Brain microvascular endothelial cell (primary cell): Measurements from ENCODE around the gene UBAP1.

Experiments used
- DNase-seq: peaks from one replicate; pipeline ENCODE4 v3.0.0-alpha.2; 2020
- H3K27ac ChIP-seq: fragments of 250-450 bp; sonication (Bioruptor Pico); 2 replicates; pipeline ENCODE4 v1.5.1; 2020; ENCODE audit warnings: mild to moderate bottlenecking, moderate library complexity
- H3K27me3 ChIP-seq: fragments of 250-450 bp; sonication (Bioruptor Pico); replicated peaks from 2 replicates; pipeline ENCODE4 v1.5.1; 2020; ENCODE audit warnings: mild to moderate bottlenecking
- H3K36me3 ChIP-seq: fragments of 250-450 bp; sonication (Bioruptor Pico); replicated peaks from 2 replicates; pipeline ENCODE4 v1.5.1; 2020; ENCODE audit warnings: mild to moderate bottlenecking
- H3K4me3 ChIP-seq: 2 replicates; pipeline ENCODE4 v1.5.1; 2011; ENCODE audit warnings: low read depth, mild to moderate bottlenecking, control low read depth, low read length, moderate library complexity
- CTCF ChIP-seq: IDR thresholded peaks from 2 replicates; pipeline ENCODE4 v1.5.1; 2011; ENCODE audit warnings: low read depth, mild to moderate bottlenecking, moderate library complexity, low read length, control low read depth, inconsistent platforms; ENCODE audit errors: missing control alignments
- in situ Hi-C: cut with HindIII; loops from 2 replicates; pipeline ENCODE4 v1.10.0; 2017; ENCODE audit warnings: low sequenced_read_pairs, low pct_ligation_motif_present

UBAP1 gene

GRCh38 chr9:34157898-34158297, 20.9 kb upstream of the UBAP1 start:
- DNase-seq: no peak
- no peak for TF ChIP-seq CTCF
- no peaks in the 10 kb centered on the region for H3K36me3 ChIP-seq
- no peaks in the 10 kb centered on the region for H3K27me3 ChIP-seq
- H3K27ac ChIP-seq: no peak overlapping the region
- no peak overlapping the region for H3K4me3 ChIP-seq
- in situ Hi-C loops: no loop called here

- H3K27me3 ChIP-seq: no peaks in the 10 kb centered on the region
- in situ Hi-C loops: no loop called here
- no peak overlapping the region for H3K4me3 ChIP-seq
- peak; percentile 69 for DNase-seq
- no peaks in the 10 kb centered on the region for H3K36me3 ChIP-seq
- H3K27ac ChIP-seq: no peak overlapping the region
- no peak for TF ChIP-seq CTCF
Observed at GRCh38 chr9:34158362-34158869, 20.4 kb upstream of the UBAP1 start.

- DNase-seq: no peak
- in situ Hi-C loops: no loop called here
- TF ChIP-seq CTCF: no peak
Observed at GRCh38 chr9:34163434-34163833, 15.4 kb upstream of the UBAP1 start.

GRCh38 chr9:34169125-34169524, 9.7 kb upstream of the UBAP1 start:
- in situ Hi-C loops: no loop called here
- H3K36me3 ChIP-seq: no peaks in the 10 kb centered on the region

More at GRCh38 chr9:34163434-34163833, 15.4 kb upstream of the UBAP1 start:
- Histone ChIP-seq H3K27me3 (no peaks in the 10 kb centered on the region), H3K27ac (no peak overlapping the region), H3K4me3 (no peak overlapping the region), H3K36me3 (no peaks in the 10 kb centered on the region)

GRCh38 chr9:34170237-34170991, 8.4 kb upstream of the UBAP1 start:
- TF ChIP-seq CTCF: no peak
- Histone ChIP-seq H3K27me3 (no peaks in the 10 kb centered on the region), H3K36me3 (no peaks in the 10 kb centered on the region), H3K27ac (no peak overlapping the region), H3K4me3 (no peak overlapping the region)
- DNase-seq: no peak
- in situ Hi-C loops: no loop called here

More at GRCh38 chr9:34169125-34169524, 9.7 kb upstream of the UBAP1 start:
- no peak overlapping the region for H3K27ac ChIP-seq
- no peak overlapping the region for H3K4me3 ChIP-seq
- H3K27me3 ChIP-seq: no peaks in the 10 kb centered on the region
- DNase-seq: no peak
- TF ChIP-seq CTCF: no peak
